Peyer's patch (tissue), 4 donors: Measurements from ENCODE around the gene GLI3. TPM values are rescaled to one million over a fixed set of nuclear protein-coding genes. Genes with fewer than 3 reads are reported as not detected.

ENCODE experiments used
- DNase-seq, 3 donors: peaks; one replicate each; pipeline ENCODE4 v3.0.0-alpha.2; 2017 to 2019
- H3K27ac ChIP-seq, 4 donors: fragments of 200-600 bp; sonication (generic); one replicate each; pipeline ENCODE4 v1.5.1; 2016 to 2019
- H3K27me3 ChIP-seq, 2 donors: fragments of 200-600 bp; sonication (generic); one replicate each; pipeline ENCODE4 v1.5.1; 2019
- H3K36me3 ChIP-seq, 3 donors: fragments of 200-600 bp; sonication (generic); one replicate each; pipeline ENCODE4 v1.5.1; 2016 to 2019
- H3K4me1 ChIP-seq, 4 donors: fragments of 200-600 bp; sonication (generic); one replicate each; pipeline ENCODE4 v1.5.1; 2016 to 2019
- H3K4me3 ChIP-seq, 4 donors: fragments of 200-600 bp; sonication (generic); 1 replicate in 3 of 4; 2 replicates in 1 of 4; pipeline ENCODE4 v1.5.1; 2016 to 2019; ENCODE audit warnings: mild to moderate bottlenecking in 1 of 4
- H3K9me3 ChIP-seq, 4 donors: fragments of 200-600 bp; sonication (generic); one replicate each; pipeline ENCODE4 v1.5.1; 2016 to 2019; ENCODE audit warnings: mild to moderate bottlenecking in 1 of 4
- POLR2A ChIP-seq, 2 donors: fragments of 450-650 bp; IDR thresholded peaks; one replicate each; pipeline ENCODE4 v1.5.1; 2017; ENCODE audit warnings: antibody characterized with exemption in 2 of 2, mild to moderate bottlenecking in 2 of 2, moderate library complexity in 2 of 2
- total RNA-seq, 4 donors: library from RNA; depleted of rRNA; stranded (reverse); fragments of >200 nt; gene quantifications; one replicate each; pipeline ENCODE4 v1.1.0, GENCODE V29; 2016
- TF ChIP-seq, protein P1 (sequence below), 6 experiments: fragments of 450-650 bp in 4 of 6; fragments of 200-600 bp in 2 of 6; sonication (generic) in 1 of 6; IDR thresholded peaks; one replicate each; pipeline ENCODE4 v1.5.1; 2017 to 2019; ENCODE audit warnings: antibody characterized with exemption in 6 of 6, mild to moderate bottlenecking in 3 of 6, moderate library complexity in 1 of 6

GLI3 gene
- total RNA-seq, 4 donors from 2014 or later, result 0.53 to 30.5 (median 3.1) TPM

DNA sequence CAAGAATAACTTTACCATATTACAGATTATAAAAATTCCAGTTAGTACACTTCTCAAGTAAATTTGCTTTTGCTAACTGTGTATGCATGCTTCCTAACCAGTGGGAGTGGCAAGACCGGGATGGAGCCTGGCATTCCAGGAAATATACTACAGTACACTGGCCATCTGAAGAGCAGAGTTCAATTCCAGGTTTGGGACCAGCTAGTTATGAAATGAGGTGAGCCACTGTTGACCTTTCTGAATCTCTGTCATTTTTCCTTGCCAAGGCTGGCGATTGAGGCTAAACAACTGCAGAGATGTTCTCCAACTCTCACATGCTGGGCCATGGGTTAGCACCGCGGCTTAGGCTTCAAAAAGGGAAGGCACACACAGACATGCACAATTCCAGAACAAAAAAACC is 258.2 kb downstream of the GLI3 start:
- H3K27ac ChIP-seq, result no peak overlapping the region

DNA sequence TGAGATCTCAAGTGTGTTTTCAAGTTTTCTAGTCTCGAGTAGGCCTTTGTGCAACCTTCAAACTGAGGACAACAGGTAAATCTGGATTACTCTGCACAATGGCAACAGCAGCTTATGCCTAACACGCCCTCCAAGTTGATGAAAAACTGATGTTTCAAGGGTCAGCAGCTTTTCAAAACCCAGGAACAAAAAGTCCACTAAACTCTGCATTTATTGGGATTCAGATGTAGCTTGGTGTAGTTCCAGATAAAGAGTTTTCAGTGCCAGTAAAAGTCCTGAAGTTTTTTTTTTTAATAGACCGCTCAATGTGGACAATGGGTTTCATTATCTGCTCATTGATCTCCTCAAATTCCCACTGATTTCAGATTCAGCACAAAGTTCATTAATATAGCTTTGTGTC is 259.3 kb downstream of the GLI3 start:
- peaks cover 0 to 5% (median 0%) of the 10 kb centered on the region in 4 donors for H3K4me1 ChIP-seq
- no peaks in the 10 kb centered on the region for H3K9me3 ChIP-seq
- no peak overlapping the region for H3K4me3 ChIP-seq
- TF ChIP-seq, protein P1, sequence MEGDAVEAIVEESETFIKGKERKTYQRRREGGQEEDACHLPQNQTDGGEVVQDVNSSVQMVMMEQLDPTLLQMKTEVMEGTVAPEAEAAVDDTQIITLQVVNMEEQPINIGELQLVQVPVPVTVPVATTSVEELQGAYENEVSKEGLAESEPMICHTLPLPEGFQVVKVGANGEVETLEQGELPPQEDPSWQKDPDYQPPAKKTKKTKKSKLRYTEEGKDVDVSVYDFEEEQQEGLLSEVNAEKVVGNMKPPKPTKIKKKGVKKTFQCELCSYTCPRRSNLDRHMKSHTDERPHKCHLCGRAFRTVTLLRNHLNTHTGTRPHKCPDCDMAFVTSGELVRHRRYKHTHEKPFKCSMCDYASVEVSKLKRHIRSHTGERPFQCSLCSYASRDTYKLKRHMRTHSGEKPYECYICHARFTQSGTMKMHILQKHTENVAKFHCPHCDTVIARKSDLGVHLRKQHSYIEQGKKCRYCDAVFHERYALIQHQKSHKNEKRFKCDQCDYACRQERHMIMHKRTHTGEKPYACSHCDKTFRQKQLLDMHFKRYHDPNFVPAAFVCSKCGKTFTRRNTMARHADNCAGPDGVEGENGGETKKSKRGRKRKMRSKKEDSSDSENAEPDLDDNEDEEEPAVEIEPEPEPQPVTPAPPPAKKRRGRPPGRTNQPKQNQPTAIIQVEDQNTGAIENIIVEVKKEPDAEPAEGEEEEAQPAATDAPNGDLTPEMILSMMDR (IDR thresholded peaks at IDR 0.05), result no peak
- no peak for TF ChIP-seq POLR2A (IDR thresholded peaks at IDR 0.05)
- H3K27ac ChIP-seq, result no peak overlapping the region
- no peaks in the 10 kb centered on the region for H3K27me3 ChIP-seq
- no peak for DNase-seq
- no peaks in the 10 kb centered on the region for H3K36me3 ChIP-seq

More for the DNA sequence above, 258.2 kb downstream of the GLI3 start:
- Histone ChIP-seq H3K9me3 (no peaks in the 10 kb centered on the region), H3K27me3 (no peaks in the 10 kb centered on the region), H3K4me3 (no peak overlapping the region), H3K36me3 (no peaks in the 10 kb centered on the region), H3K4me1 (peaks cover 0 to 5% (median 0%) of the 10 kb centered on the region in 4 donors)
- DNase-seq, result no peak
- TF ChIP-seq, protein P1 (IDR thresholded peaks at IDR 0.05), result no peak
- TF ChIP-seq POLR2A (IDR thresholded peaks at IDR 0.05), result no peak

DNA sequence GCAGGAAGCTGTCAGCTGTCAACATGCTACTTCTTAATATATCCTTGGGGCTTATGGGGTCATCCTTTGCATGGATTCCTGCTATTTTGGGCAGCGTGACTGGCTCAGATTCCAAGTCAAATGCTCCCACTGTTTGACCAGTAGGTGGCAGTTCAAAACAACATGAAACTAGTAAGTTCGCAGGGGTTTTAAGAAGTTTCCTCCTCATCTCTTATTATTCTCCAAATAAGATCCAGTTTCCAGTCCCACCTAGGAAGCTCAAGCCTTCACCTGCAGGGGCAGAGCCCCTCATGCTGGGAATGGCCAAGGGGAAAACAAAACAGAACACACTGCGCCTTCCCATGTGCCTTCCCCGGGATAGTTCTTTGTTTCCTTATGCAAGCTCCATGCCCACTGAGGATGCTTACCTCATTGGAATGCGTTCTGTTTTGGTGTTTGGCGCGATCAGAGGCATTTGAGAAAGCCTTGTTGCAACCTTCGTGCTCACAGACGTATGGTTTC is 259.8 kb downstream of the GLI3 start:
- Histone ChIP-seq H3K27ac (no peak overlapping the region), H3K4me3 (no peak overlapping the region), H3K36me3 (no peaks in the 10 kb centered on the region), H3K4me1 (peaks cover 0 to 5% (median 0%) of the 10 kb centered on the region in 4 donors), H3K9me3 (no peaks in the 10 kb centered on the region), H3K27me3 (no peaks in the 10 kb centered on the region)
- DNase-seq, result no peak
- TF ChIP-seq POLR2A (IDR thresholded peaks at IDR 0.05), result no peak
- TF ChIP-seq, protein P1 (IDR thresholded peaks at IDR 0.05), result peak in 5 of 6 experiments; percentile 15 to 51 (median 33)

DNA sequence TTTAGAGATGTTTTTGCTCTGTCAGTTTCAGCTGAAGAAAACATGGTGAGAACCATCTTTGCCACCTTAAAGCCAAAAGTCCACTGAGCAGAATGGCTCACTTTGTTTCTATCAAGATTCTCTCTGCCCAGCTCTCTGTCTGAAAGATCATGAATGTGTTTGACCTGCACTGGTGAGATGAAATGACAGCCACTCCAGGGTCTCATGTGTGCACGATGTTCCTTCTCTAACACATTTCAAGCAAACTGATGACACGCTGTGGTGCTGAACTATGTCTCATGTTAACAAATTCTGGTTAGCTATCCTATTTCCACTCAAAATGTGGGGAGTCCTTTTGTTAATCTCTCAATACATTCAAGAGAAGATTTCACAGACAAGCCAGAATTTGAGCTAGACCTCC is 260.6 kb downstream of the GLI3 start:
- H3K27me3 ChIP-seq, result no peaks in the 10 kb centered on the region

DNA sequence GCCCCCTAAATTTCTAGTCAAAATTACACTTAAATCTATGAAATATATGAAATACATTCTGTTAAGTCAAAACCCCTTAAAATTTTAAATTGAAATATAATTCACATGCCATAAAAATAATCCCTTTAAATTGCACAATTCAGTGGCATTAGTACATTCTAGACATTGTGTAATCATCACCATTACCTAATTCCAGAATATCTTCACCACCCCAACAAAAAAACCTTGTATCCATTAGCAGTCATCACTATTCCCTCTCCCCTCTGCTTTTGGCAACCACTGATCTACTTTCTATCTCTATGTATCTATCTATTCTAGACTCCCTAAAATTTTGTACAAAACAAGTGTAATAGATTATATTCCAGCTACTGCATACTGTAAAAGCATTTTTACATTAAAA is 261.2 kb downstream of the GLI3 start:
- H3K27ac ChIP-seq, result no peak overlapping the region
- H3K36me3 ChIP-seq, result no peaks in the 10 kb centered on the region
- no peak overlapping the region for H3K4me3 ChIP-seq
- DNase-seq, result no peak
- no peaks in the 10 kb centered on the region for H3K9me3 ChIP-seq
- TF ChIP-seq, protein P1 (IDR thresholded peaks at IDR 0.05), result no peak
- no peak for TF ChIP-seq POLR2A (IDR thresholded peaks at IDR 0.05)
- H3K27me3 ChIP-seq, result no peaks in the 10 kb centered on the region
- peaks cover 0 to 5% (median 0%) of the 10 kb centered on the region in 4 donors for H3K4me1 ChIP-seq

More for the DNA sequence above, 260.6 kb downstream of the GLI3 start:
- no peak overlapping the region for H3K27ac ChIP-seq
- H3K36me3 ChIP-seq, result no peaks in the 10 kb centered on the region
- DNase-seq, result no peak
- TF ChIP-seq POLR2A (IDR thresholded peaks at IDR 0.05), result no peak
- TF ChIP-seq, protein P1 (IDR thresholded peaks at IDR 0.05), result no peak
- peaks cover 0 to 5% (median 0%) of the 10 kb centered on the region in 4 donors for H3K4me1 ChIP-seq
- H3K4me3 ChIP-seq, result no peak overlapping the region
- H3K9me3 ChIP-seq, result no peaks in the 10 kb centered on the region
